HG02571 (cell line): ENCODE measurements around the gene B3GAT3.
"Not testable (repeated sequence)": the region's sequence is repeated elsewhere in the genome, so short reads cannot be mapped to it uniquely, and the experiment has no call there.

ENCODE experiments used
- ATAC-seq: cut with Tn5 transposase; IDR thresholded peaks from one replicate; pipeline ENCODE4 v1.9.1; 2021; ENCODE audit warnings: mild to moderate bottlenecking, moderate library complexity; ENCODE audit not compliant: unreplicated experiment

The B3GAT3 gene

GRCh38 chr11:62580959-62581715 is 40.6 kb downstream of the B3GAT3 start:
- no peak for ATAC-seq

GRCh38 chr11:62579252-62579651 is 42.5 kb downstream of the B3GAT3 start:
- ATAC-seq: no peak

GRCh38 chr11:62578541-62578940 is 43.2 kb downstream of the B3GAT3 start:
- no peak for ATAC-seq

- ATAC-seq: no peak
These were observed 44.6 kb downstream of the B3GAT3 start for GRCh38 chr11:62577046-62577714.

GRCh38 chr11:62575837-62576236 is 45.9 kb downstream of the B3GAT3 start:
- no peak for ATAC-seq

GRCh38 chr11:62575156-62575555 is 46.6 kb downstream of the B3GAT3 start:
- ATAC-seq: no peak

GRCh38 chr11:62574363-62575071 is 47.3 kb downstream of the B3GAT3 start:
- peak; percentile 21 for ATAC-seq

GRCh38 chr11:62573592-62574362 is 48.0 kb downstream of the B3GAT3 start, which contains the start of gene EEF1G:
Gene EEF1G (minus strand): TSS chr11:62573891. CDS start chr11:62573842, 49 bp downstream.
- peak; percentile 87 for ATAC-seq

- ATAC-seq: no peak
These were observed 48.7 kb downstream of the B3GAT3 start for GRCh38 chr11:62573006-62573591.

- ATAC-seq: no peak
These were observed 49.4 kb downstream of the B3GAT3 start for GRCh38 chr11:62572431-62572830.

- ATAC-seq: not testable (repeated sequence)
These were observed 50.3 kb downstream of the B3GAT3 start for GRCh38 chr11:62571493-62571892.

GRCh38 chr11:62570903-62571302 is 50.9 kb downstream of the B3GAT3 start:
- not testable (repeated sequence) for ATAC-seq

GRCh38 chr11:62569611-62570010 is 52.2 kb downstream of the B3GAT3 start:
- no peak for ATAC-seq

- no peak for ATAC-seq
These were observed 54.7 kb downstream of the B3GAT3 start for GRCh38 chr11:62567018-62567633.

- ATAC-seq: no peak
These were observed 55.5 kb downstream of the B3GAT3 start for GRCh38 chr11:62566247-62566646.
